SHP77 treated with DMSO at 0.1 percent for 48 hours (cell line): ENCODE results near the gene TCF4.

Experiments used
- DNase-seq: peaks from one replicate; lab custom pipeline; 2025; lab: John Stamatoyannopoulos, UW

Gene TCF4

GRCh38 chr18:55503167-55503820 is 84.7 kb downstream of the TCF4 start:
- DNase-seq, result no peak

DNA sequence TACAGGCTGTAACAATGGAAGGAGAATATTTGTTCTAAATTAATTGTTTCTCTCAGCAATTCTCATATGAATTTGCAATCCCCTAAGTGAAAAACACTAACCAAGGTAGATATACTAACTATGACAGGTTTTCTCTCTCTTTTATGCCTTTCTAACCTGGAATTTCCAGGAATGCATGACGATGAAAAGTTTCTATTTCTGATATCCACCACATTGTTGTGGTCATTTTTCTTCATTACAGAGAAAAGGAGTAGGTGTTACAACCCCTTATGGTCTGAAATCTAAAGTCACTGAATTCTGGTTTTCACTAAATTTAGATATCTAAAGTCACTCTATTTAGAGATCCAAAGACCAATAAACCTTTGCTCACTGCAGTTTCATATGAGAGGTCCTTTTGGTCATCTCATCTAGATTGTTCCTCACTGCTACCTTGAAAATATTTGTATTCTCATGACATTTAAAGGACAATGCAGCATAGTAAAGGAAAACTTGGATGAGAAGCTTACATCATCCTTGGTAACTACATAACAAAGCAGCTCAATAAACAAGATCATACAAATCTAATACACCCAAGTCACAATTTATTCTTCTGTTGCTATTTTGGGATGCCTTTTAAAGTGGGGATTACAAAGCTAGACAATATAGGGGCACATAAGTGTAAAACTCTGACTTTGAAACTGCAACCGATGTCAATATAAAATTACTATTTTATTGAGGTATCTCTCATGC is 85.8 kb downstream of the TCF4 start:
- DNase-seq, result no peak

DNA sequence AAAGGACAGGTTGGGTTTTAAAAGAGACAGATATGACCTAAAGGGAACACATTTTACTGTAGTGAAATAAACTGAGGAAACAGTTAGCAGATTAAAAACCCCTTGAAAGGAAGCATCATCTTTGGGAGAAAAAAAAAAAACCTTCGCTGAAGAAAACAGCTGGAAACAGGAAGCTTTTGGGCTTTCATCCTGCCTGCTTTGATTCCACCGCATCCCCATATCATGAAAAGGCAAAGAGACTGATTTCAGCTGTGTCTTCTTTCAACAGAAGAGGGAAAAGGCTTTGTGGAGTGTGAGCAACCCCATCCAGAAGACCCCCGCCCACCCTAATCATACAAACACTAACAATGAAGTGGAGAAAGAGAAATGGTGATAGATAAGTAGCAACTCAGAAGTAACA is 86.4 kb downstream of the TCF4 start:
- no peak for DNase-seq

GRCh38 chr18:55500316-55501086 is 87.5 kb downstream of the TCF4 start:
- DNase-seq, result no peak

DNA sequence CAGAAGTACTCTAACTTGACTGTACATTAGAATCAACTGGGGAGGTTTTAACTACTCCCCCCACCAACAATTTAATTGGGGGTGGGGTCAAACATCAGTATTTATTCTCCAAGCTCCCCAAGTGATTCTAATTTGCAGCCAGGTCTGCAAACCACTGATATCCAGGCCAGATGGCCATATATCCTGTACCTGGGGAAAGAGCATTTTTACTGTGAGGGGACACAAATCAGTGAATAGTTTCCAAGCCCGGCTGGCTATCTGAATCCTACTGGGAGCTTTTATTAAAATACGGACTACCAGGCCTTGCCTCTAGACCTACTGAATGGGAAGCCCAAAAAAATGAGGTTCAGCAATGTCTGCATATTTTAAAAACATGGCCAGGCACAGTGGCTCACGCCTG is 88.5 kb downstream of the TCF4 start:
- no peak for DNase-seq

DNA sequence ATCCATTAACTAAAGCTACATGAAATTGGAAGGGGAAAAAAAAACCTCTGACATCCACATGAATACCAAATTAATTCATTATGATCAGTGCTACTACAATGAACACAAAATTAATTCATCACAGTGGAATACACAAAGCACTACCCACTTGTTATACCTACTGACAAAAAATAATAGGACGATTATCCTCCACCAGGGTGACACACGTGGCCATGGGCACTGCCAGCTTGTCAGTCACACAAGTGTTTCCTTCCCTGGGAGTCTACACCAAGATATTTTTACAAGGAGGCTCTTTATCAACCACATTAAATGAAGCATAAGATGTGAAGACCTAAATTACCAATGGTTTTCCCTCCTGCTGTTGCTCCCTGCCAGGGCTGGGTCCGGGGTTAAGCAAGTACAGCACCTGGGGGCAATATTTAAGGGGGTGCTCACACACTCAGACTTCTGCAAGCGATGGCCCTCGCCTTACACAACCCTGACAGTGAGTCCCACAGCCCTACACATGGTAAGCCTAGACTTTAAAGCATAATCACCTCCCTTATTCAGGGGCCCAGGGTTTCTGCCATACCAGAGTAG is 90.1 kb downstream of the TCF4 start:
- no peak for DNase-seq

DNA sequence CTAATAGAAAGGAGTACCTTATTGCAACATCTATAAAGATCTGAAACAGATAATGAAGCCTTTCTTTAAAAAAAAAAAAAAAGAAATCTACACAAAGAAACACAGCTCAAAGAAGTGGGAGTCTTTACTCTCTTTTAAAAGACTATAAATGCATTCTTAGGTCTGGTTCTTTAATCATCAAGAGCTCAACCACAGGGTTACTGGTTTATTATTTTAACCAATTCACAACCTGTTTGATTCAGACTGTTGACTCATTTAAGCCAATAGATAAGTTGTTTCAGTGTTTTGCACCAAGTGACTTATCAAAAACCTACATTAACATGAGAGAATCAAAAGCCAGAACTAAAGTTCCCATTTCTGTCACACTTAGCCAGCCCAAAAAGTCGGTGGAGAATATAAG is 93.1 kb downstream of the TCF4 start:
- no peak for DNase-seq

DNA sequence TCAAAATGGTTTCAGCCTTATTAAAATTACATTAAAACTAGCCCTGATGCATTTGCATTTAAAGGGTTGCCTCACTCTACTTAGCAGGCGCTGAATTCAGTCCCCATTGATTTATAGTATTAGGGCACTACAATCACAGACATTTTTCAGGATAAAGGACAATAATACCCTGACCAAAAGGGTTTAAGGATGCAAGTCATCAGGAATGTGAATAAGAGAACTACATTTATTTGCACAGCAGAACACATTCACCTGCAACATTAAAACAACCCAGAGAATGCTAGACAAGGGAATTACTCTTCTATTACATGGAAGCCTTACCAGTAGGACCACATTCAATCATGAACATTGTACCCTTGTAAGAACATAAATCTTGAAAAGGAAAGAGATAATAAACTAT is 93.6 kb downstream of the TCF4 start:
- no peak for DNase-seq

- no peak for DNase-seq
These were observed 96.4 kb downstream of the TCF4 start for GRCh38 chr18:55491616-55492015.

DNA sequence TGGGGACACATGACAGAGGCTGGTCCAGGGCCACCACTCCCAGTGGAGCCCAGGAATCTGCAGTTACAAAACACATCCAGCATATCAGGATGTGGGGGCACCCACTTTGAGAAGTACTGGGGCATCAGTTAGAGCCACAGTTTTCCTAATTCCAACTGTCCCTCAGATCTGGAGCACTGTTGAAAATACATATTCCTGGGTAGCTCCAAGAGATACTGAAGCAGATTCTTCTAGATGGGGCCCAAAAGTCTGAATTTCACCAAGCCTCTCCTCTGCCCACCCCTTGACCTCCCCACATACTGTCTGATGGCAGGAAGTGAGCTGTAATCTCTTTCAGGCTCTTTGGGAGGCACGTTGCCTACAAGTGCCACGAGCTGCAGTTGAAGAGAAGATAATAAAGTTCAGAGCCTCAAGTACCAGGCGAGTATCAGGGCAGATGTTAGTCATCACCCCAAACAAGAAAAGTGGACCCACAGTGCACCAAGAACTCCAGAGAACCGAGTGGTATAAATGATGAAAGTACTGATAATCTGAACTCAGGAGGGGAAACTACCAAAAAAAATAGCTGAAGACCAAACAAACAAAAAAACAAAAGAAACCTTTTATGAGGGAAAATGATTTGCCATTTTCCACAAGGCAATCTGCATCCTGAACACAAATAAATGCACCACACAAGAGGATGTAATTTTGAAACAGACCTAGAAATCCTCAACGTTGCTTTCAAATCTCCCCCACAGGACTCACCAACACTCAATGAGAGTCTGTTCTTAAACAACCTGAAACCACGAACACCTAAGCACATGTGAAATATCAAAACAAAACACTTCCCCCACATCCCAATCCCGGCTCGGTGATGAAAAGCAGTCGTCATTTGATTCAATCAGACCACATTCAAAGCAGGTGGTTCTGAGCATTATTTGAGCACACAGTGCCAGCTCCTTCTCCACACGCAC is 98.7 kb downstream of the TCF4 start:
- DNase-seq, result peak; percentile 73

DNA sequence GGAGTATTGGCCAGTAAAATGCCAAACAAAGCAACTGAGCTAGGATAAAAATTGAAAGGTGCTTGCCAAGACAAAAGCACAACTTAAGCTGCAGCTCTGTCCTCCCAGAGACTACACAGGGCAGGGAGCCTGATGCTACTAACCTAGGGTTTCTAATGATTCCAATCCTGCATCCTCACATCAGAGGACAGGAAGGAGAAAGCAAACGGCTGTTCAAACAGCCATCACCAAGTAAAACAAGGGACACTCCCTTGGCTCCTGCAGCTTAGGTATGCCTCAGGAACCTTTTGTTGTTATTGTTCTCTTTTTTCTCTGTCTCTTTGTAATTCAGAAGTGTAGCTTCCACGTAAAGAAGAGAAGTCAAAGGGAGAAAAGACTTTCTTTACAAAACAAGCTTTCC is 99.5 kb downstream of the TCF4 start:
- peak; percentile 44 for DNase-seq

- DNase-seq, result no peak
These were observed 100.0 kb downstream of the TCF4 start for GRCh38 chr18:55487997-55488396.

- no peak for DNase-seq
These were observed 101.1 kb downstream of the TCF4 start for GRCh38 chr18:55486936-55487335.

- no peak for DNase-seq
These were observed 102.3 kb downstream of the TCF4 start for GRCh38 chr18:55485666-55486065.

GRCh38 chr18:55484773-55485172 is 103.2 kb downstream of the TCF4 start:
- no peak for DNase-seq

GRCh38 chr18:55483266-55483871 is 104.6 kb downstream of the TCF4 start:
- DNase-seq, result no peak

GRCh38 chr18:55479656-55480420 is 108.2 kb downstream of the TCF4 start:
- DNase-seq, result no peak

DNA sequence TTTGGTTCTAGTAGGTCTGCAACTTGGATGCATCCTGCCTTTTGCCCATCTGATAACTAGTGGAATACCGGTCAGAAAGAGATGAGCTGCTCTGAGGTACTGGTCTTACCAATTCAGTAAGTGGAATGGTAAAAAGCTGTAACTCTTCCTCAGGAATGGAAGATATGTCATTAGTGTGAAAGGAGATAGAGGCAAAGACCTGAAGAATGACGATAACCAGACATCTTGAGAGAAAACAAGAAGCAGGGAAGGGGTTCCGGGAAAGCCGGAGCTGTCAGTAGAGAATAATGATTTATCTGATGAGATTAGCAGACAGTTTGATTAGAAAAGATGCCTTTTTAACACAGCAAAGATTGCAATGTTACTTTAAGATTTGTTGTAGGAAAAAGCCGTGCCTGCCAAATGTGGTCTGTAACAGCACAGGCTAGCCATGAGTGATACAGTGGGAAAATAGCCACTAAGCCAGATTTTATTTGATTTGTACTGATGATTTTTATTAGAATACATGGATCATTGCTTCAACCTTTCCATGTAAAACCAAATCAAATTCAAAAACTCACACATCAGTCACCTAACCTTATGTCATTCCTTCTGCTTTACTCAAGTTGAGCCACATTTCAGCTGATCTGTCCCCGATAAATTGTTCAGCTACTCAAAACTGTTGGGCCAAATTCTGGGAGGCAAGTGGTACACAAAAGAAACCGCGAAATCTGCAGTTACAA is 110.0 kb downstream of the TCF4 start:
- DNase-seq, result no peak

DNA sequence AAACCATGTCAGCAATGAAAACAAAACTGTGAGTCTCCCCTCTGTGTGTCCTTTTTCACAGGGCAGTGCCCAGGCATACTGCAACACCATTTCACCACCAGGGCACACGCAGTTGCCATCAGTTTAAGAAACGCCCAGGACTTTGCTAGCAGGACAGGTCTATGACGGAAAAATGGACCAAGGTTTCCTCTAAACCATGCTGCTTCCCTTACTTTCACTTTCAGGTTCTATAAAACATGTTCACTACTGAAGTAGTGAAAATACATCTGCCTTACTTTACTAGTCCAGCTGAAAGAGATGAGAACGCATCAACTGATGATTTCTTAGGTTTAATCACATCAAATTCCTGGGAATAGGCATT is 110.5 kb downstream of the TCF4 start:
- no peak for DNase-seq

DNA sequence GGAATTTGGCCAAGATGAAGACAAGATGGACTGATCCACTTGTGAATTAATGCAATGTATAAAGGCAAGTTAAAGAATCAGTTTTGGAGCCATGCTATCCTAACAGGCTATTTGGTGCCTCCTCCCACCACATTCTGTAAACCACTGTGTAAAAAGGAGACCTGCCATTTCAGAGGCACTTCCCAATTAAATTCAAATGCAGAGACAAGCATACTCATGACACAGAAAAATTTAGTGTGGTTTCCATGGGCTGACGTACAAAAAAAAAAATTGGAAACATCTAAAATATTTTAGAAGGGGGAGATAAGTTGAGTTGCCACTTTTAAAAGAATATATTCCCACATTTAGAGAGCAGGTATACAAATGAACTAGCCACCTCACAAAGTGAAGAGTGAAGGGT is 112.1 kb downstream of the TCF4 start:
- DNase-seq, result no peak
